ENCODE measurements around the gene ABR.

The ABR gene

GRCh38 chr17:1160591-1161390 lies 19.0 kb downstream of the ABR start:
- no peaks in the 10 kb centered on the region for H3K27me3 ChIP-seq (ENCODE audit: control insufficient read depth, insufficient read depth, low read length)
- no peak for TF ChIP-seq CTCF (IDR thresholded peaks at IDR 0.05)
- no peaks in the 10 kb centered on the region for H3K36me3 ChIP-seq (ENCODE audit: control insufficient read depth, insufficient read depth, low read length)
- no peak overlapping the region for H3K9ac ChIP-seq
- H3K27ac ChIP-seq = no peak overlapping the region
- no peaks in the 10 kb centered on the region for H3K9me3 ChIP-seq (ENCODE audit: control insufficient read depth, low read length)
- no peak overlapping the region for H3K4me3 ChIP-seq (ENCODE audit: low read depth, low read length)
- H3K79me2 ChIP-seq = no peaks in the 10 kb centered on the region
- no peak overlapping the region for H3K4me2 ChIP-seq (ENCODE audit: low read length)
- H3K4me1 ChIP-seq = no peaks in the 10 kb centered on the region
- no peak overlapping the region for H2AFZ ChIP-seq

GRCh38 chr17:1159431-1160180 lies 20.2 kb downstream of the ABR start:
- Histone ChIP-seq H3K9me3 (ENCODE audit: control insufficient read depth, low read length) (no peaks in the 10 kb centered on the region), H3K27ac (no peak overlapping the region), H3K27me3 (ENCODE audit: control insufficient read depth, insufficient read depth, low read length) (no peaks in the 10 kb centered on the region), H3K9ac (no peak overlapping the region), H3K4me2 (ENCODE audit: low read length) (no peak overlapping the region), H3K4me3 (ENCODE audit: low read depth, low read length) (no peak overlapping the region), H2AFZ (no peak overlapping the region), H3K79me2 (no peaks in the 10 kb centered on the region), H3K36me3 (ENCODE audit: control insufficient read depth, insufficient read depth, low read length) (no peaks in the 10 kb centered on the region), H3K4me1 (no peaks in the 10 kb centered on the region)
- TF ChIP-seq CTCF (IDR thresholded peaks at IDR 0.05) = no peak

- Histone ChIP-seq H3K27ac (no peak overlapping the region), H3K4me2 (ENCODE audit: low read length) (no peak overlapping the region), H2AFZ (no peak overlapping the region), H3K4me1 (no peaks in the 10 kb centered on the region), H3K79me2 (no peaks in the 10 kb centered on the region), H3K27me3 (ENCODE audit: control insufficient read depth, insufficient read depth, low read length) (no peaks in the 10 kb centered on the region), H3K9me3 (ENCODE audit: control insufficient read depth, low read length) (no peaks in the 10 kb centered on the region), H3K9ac (no peak overlapping the region), H3K36me3 (ENCODE audit: control insufficient read depth, insufficient read depth, low read length) (no peaks in the 10 kb centered on the region), H3K4me3 (ENCODE audit: low read depth, low read length) (no peak overlapping the region)
- TF ChIP-seq CTCF (IDR thresholded peaks at IDR 0.05) = no peak
Observed at GRCh38 chr17:1158879-1159278, 20.9 kb downstream of the ABR start.

GRCh38 chr17:1156864-1157263 lies 22.9 kb downstream of the ABR start:
- Histone ChIP-seq H3K9me3 (ENCODE audit: control insufficient read depth, low read length) (no peaks in the 10 kb centered on the region), H3K79me2 (no peaks in the 10 kb centered on the region), H2AFZ (no peak overlapping the region), H3K4me3 (ENCODE audit: low read depth, low read length) (no peak overlapping the region), H3K9ac (no peak overlapping the region), H3K27me3 (ENCODE audit: control insufficient read depth, insufficient read depth, low read length) (no peaks in the 10 kb centered on the region), H3K4me1 (no peaks in the 10 kb centered on the region), H3K36me3 (ENCODE audit: control insufficient read depth, insufficient read depth, low read length) (no peaks in the 10 kb centered on the region), H3K4me2 (ENCODE audit: low read length) (no peak overlapping the region), H3K27ac (no peak overlapping the region)
- TF ChIP-seq CTCF (IDR thresholded peaks at IDR 0.05) = no peak

Measured in parathyroid adenoma (tissue), 2 donors.